Liver (tissue), 9 donors: ENCODE results near the gene DNAJC7. TPM values are rescaled to one million over a fixed set of nuclear protein-coding genes. Genes with fewer than 3 reads are reported as not detected.
"Not testable (repeated sequence)": the region's sequence is repeated elsewhere in the genome, so short reads cannot be mapped to it uniquely, and the experiment has no call there.

ENCODE experiments used
- DNase-seq: peaks from one replicate; pipeline ENCODE4 v3.0.0-alpha.2; 2017; ENCODE audit warnings: low spot score
- H3K27ac ChIP-seq, 2 donors: one replicate each; pipeline ENCODE4 v1.7.0; 2013; ENCODE audit warnings: inconsistent platforms in 2 of 2, low read length in 2 of 2, control low read depth in 1 of 2, low read depth in 1 of 2, mild to moderate bottlenecking in 1 of 2
- H3K27me3 ChIP-seq, 4 donors: one replicate each; pipeline versions ENCODE4 v1.6.1 to v1.7.0; 2013; ENCODE audit warnings: low read length in 3 of 4, inconsistent platforms in 1 of 4, mild to moderate bottlenecking in 1 of 4, moderate library complexity in 1 of 4; ENCODE audit not compliant: control insufficient read depth in 4 of 4, insufficient read depth in 4 of 4
- H3K36me3 ChIP-seq, 4 donors: one replicate each; pipeline versions ENCODE4 v1.6.1 to v1.7.0; 2013; ENCODE audit warnings: low read length in 3 of 4, mild to moderate bottlenecking in 3 of 4, low read depth in 1 of 4, moderate library complexity in 1 of 4; ENCODE audit not compliant: control insufficient read depth in 4 of 4, insufficient read depth in 3 of 4
- H3K4me1 ChIP-seq, 4 donors: one replicate each; pipeline versions ENCODE4 v1.6.1 to v1.7.0; 2013; ENCODE audit warnings: low read length in 3 of 4, mild to moderate bottlenecking in 3 of 4, moderate library complexity in 1 of 4; ENCODE audit not compliant: control insufficient read depth in 4 of 4, insufficient read depth in 4 of 4
- H3K4me3 ChIP-seq, 3 donors: one replicate each; pipeline versions ENCODE4 v1.6.1 to v1.7.0; 2013; ENCODE audit warnings: low read length in 3 of 3, control low read depth in 1 of 3, low read depth in 1 of 3, mild to moderate bottlenecking in 1 of 3
- H3K9ac ChIP-seq, 2 donors: one replicate each; pipeline ENCODE4 v1.7.0; 2013; ENCODE audit warnings: low read length in 2 of 2, mild to moderate bottlenecking in 2 of 2, moderate library complexity in 2 of 2, control low read depth in 1 of 2, low read depth in 1 of 2
- H3K9me3 ChIP-seq, 4 donors: one replicate each; pipeline versions ENCODE4 v1.6.1 to v1.7.0; 2013; ENCODE audit warnings: low read length in 3 of 4; ENCODE audit not compliant: control insufficient read depth in 4 of 4
- ATF3 ChIP-seq: IDR thresholded peaks from 2 replicates; pipeline ENCODE4 v1.6.1; 2016; ENCODE audit warnings: antibody characterized with exemption
- CTCF ChIP-seq: fragments of 150-350 bp; IDR thresholded peaks from 2 replicates; pipeline ENCODE4 v1.5.1; 2017; ENCODE audit warnings: improper control_type of control experiment, low read depth, low read length; ENCODE audit not compliant: missing input control
- EGR1 ChIP-seq, 2 donors: IDR thresholded peaks; 2 replicates each; pipeline ENCODE4 v1.6.1; 2016 to 2018; ENCODE audit warnings: antibody characterized with exemption in 2 of 2, low read depth in 2 of 2
- FOXA1 ChIP-seq: IDR thresholded peaks from 2 replicates; pipeline ENCODE4 v1.6.1; 2016; ENCODE audit warnings: antibody characterized with exemption
- FOXA2 ChIP-seq: IDR thresholded peaks from 2 replicates; pipeline ENCODE4 v1.6.1; 2016; ENCODE audit warnings: antibody characterized with exemption
- HNF4A ChIP-seq, 2 donors: conservative IDR thresholded peaks; 2 replicates each; pipeline ENCODE4 v1.6.1; 2016; ENCODE audit warnings: antibody characterized with exemption in 2 of 2, mild to moderate bottlenecking in 2 of 2
- HNF4G ChIP-seq: IDR thresholded peaks from 2 replicates; pipeline ENCODE4 v1.6.1; 2016; ENCODE audit warnings: antibody characterized with exemption
- NR2F2 ChIP-seq: IDR thresholded peaks from 2 replicates; pipeline ENCODE4 v1.6.1; 2016; ENCODE audit warnings: antibody characterized with exemption
- RAD21 ChIP-seq, 2 donors: IDR thresholded peaks; 2 replicates each; pipeline ENCODE4 v1.6.1; 2016; ENCODE audit warnings: antibody characterized with exemption in 2 of 2, mild to moderate bottlenecking in 2 of 2
- RXRA ChIP-seq, 2 donors: IDR thresholded peaks; 2 replicates each; pipeline ENCODE4 v1.6.1; 2017 to 2018; ENCODE audit warnings: antibody characterized with exemption in 2 of 2, mild to moderate bottlenecking in 1 of 2
- SP1 ChIP-seq: IDR thresholded peaks from 2 replicates; pipeline ENCODE4 v1.6.1; 2018; ENCODE audit warnings: antibody characterized with exemption, mild to moderate bottlenecking
- TAF1 ChIP-seq: conservative IDR thresholded peaks from 2 replicates; pipeline ENCODE4 v1.6.1; 2016; ENCODE audit warnings: antibody characterized with exemption, mild to moderate bottlenecking
- WGBS: extraction: QIAGEN DNeasy Blood & Tissue Kit; methylation state at CpG from one replicate; pipeline ENCODE4 v1.1.7; 2013; 5-methylcytosine and 5-hydroxymethylcytosine counted together
- polyA plus RNA-seq, 2 donors: library from polyadenylated mRNA; stranded (reverse) in 1 of 2; unstranded in 1 of 2; fragments of 200-250 nt in 1 of 2; fragments of >200 nt in 1 of 2; fragmentation: Nextera tagmentation in 1 of 2; extraction: Ambion mirVana in 1 of 2; gene quantifications; one replicate each; pipeline versions ENCODE4 v1.2.1 to v1.2.3, GENCODE V29; 2013 to 2015
- total RNA-seq, 2 donors: library from RNA; depleted of rRNA; stranded (reverse); fragments of >200 nt; gene quantifications; one replicate each; pipeline ENCODE4 v1.2.3, GENCODE V29; 2014
- TF ChIP-seq, protein P1 (sequence below): IDR thresholded peaks from 2 replicates; pipeline ENCODE4 v1.6.1; 2016; ENCODE audit warnings: antibody characterized with exemption
- donor health status: healthy.
- donor health status: healthy.
- donor health status: healthy.
- donor health status: healthy.
- donor health status: healthy.

Gene DNAJC7
- total and polyA plus RNA-seq, 4 donors: 28.7 to 33.9 (median 30.6) TPM

GRCh38 chr17:42010898-42011516 is 6.2 kb downstream of the DNAJC7 start:
- 97% methylated on average over 3 of the region's 3 CpGs for WGBS
- peaks cover 3 to 31% (median 12%) of the 10 kb centered on the region in 4 donors for H3K4me1 ChIP-seq

GRCh38 chr17:42010266-42010680 is 7.0 kb downstream of the DNAJC7 start:
- not testable (repeated sequence) for H3K36me3 ChIP-seq, H3K9me3 ChIP-seq, H3K27me3 ChIP-seq, DNase-seq, H3K27ac ChIP-seq, H3K4me3 ChIP-seq, H3K9ac ChIP-seq
- peaks cover 4 to 28% (median 7%) of the 10 kb centered on the region in 4 donors for H3K4me1 ChIP-seq
- 49% methylated on average over 9 of the region's 9 CpGs for WGBS

More at GRCh38 chr17:42010898-42011516, 6.2 kb downstream of the DNAJC7 start:
- Histone ChIP-seq H3K4me3 (no peak overlapping the region), H3K27ac (no peak overlapping the region), H3K9me3 (no peaks in the 10 kb centered on the region), H3K9ac (no peak overlapping the region), H3K36me3 (peaks cover 0 to 2% (median 0%) of the 10 kb centered on the region in 4 donors), H3K27me3 (no peaks in the 10 kb centered on the region)
- no peak for TF ChIP-seq SP1
- TF ChIP-seq HNF4G: no peak
- no peak for TF ChIP-seq CTCF
- TF ChIP-seq, protein P1, sequence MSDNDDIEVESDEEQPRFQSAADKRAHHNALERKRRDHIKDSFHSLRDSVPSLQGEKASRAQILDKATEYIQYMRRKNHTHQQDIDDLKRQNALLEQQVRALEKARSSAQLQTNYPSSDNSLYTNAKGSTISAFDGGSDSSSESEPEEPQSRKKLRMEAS: no peak
- TF ChIP-seq NR2F2: no peak
- no peak for TF ChIP-seq HNF4A (conservative IDR thresholded peaks at IDR 0.05)
- TF ChIP-seq FOXA1: no peak
- TF ChIP-seq ATF3: no peak
- TF ChIP-seq RAD21 (IDR thresholded peaks at IDR 0.05): no peak
- TF ChIP-seq RXRA (IDR thresholded peaks at IDR 0.05): no peak
- TF ChIP-seq TAF1: no peak
- no peak for TF ChIP-seq FOXA2
- no peak for TF ChIP-seq EGR1 (IDR thresholded peaks at IDR 0.05; ENCODE audit: low read depth in 2 of 2)
- no peak for DNase-seq

DNA sequence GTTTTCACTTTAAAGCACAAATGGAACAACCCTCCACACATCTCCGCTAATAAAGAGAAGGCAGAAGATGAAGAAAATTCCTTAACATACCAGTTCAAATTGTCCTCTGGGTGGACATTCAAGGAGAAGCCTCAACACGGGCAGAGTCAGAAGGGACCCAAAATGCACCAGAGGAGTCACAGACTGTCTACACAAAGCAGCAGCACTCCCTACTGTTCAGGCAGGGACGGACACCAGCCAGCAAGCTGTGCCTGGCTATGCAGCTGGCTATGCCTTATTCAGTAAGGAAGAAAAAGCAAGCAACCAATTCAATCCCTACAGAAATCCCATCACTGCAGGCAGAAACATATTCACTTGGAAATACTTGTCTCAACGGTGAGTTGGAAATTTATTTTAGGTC is 8.1 kb downstream of the DNAJC7 start:
- Histone ChIP-seq H3K4me1 (peaks cover 4 to 25% (median 6%) of the 10 kb centered on the region in 4 donors), H3K36me3 (peaks cover 0 to 2% (median 0%) of the 10 kb centered on the region in 4 donors), H3K27ac (no peak overlapping the region), H3K9ac (no peak overlapping the region), H3K27me3 (no peaks in the 10 kb centered on the region), H3K9me3 (no peaks in the 10 kb centered on the region), H3K4me3 (no peak overlapping the region)
- 76% methylated on average over 4 of the region's 4 CpGs for WGBS
- TF ChIP-seq ATF3 (no peak), FOXA1 (no peak), CTCF (peak; percentile 21), RAD21 (IDR thresholded peaks at IDR 0.05) (peak; percentile 52 to 69)
- TF ChIP-seq, protein P1: no peak
- DNase-seq: no peak
